Pancreas (tissue), 10 donors: Measurements from ENCODE around the gene CP. TPM values are rescaled to one million over a fixed set of nuclear protein-coding genes. Genes with fewer than 3 reads are reported as not detected.
A peak's percentile ranks its signal among the peaks of the same experiment; 100 is the strongest.

ENCODE experiments used
- ATAC-seq, 4 donors: fragments of 200-7000 bp; cut with Tn5 transposase; one replicate each; pipeline versions ENCODE4 v1.8.0 to v1.9.1; 2020; ENCODE audit warnings: mild to moderate bottlenecking in 4 of 4, moderate library complexity in 4 of 4
- DNase-seq, 6 donors: peaks; one replicate each; pipeline ENCODE4 v3.0.0-alpha.2; 2020
- FAIRE-seq: peaks from 2 replicates; lab custom pipeline; 2012; peaks lifted over from hg19 to GRCh38; lab: Jason Lieb, UNC
- H3K27ac ChIP-seq, 4 donors: fragments of 200-600 bp; sonication (generic); 1 replicate in 3 of 4; 2 replicates in 1 of 4; pipeline versions ENCODE4 v1.5.0 to v1.8.0; 2020
- H3K27me3 ChIP-seq, 4 donors: fragments of 200-600 bp; one replicate each; pipeline ENCODE4 v1.8.0; 2021
- H3K36me3 ChIP-seq, 3 donors: fragments of 200-600 bp; sonication (generic) in 1 of 3; one replicate each; pipeline versions ENCODE4 v1.5.0 to v1.8.0; 2020 to 2021
- H3K4me1 ChIP-seq, 3 donors: fragments of 200-600 bp; one replicate each; pipeline ENCODE4 v1.8.0; 2021
- H3K4me3 ChIP-seq, 4 donors: fragments of 200-600 bp; sonication (generic) in 2 of 4; one replicate each; pipeline versions ENCODE4 v1.5.0 to v1.8.0; 2020 to 2021
- H3K9me3 ChIP-seq, 4 donors: fragments of 200-600 bp; one replicate each; pipeline ENCODE4 v1.8.0; 2021
- CTCF ChIP-seq, 4 donors: fragments of 200-600 bp; sonication (generic) in 3 of 4; IDR thresholded peaks; one replicate each; pipeline versions ENCODE4 v1.5.0 to v1.8.0; 2021; ENCODE audit warnings: antibody characterized with exemption in 4 of 4
- WGBS, 2 donors: extraction: QIAGEN DNeasy Blood & Tissue Kit; methylation state at CpG; one replicate each; pipeline ENCODE4 v1.1.7; 2013; 5-methylcytosine and 5-hydroxymethylcytosine counted together
- intact Hi-C, 3 donors: fragments of 100-400 bp; cut with DNase I; formaldehyde crosslinking; loops; one replicate each; pipeline versions ENCODE4 v1.11.1 to v1.14.2; 2022
- polyA plus RNA-seq, 2 donors: library from polyadenylated mRNA; stranded (reverse); fragments of 200-250 nt; gene quantifications; one replicate each; pipeline ENCODE4 v1.2.3, GENCODE V29; 2013
- total RNA-seq, 6 donors: library from RNA; stranded (reverse); fragmentation: NEBNext Ultra II Directional in 4 of 6; extraction: Animal tissue kit (Norgen Biotek cat#: 25700) in 4 of 6; gene quantifications; one replicate each; pipeline versions ENCODE4 v1.2.1 to v1.2.4, GENCODE V29; 2021 to 2023
- donor health status: healthy with polysubstance abuse.
- donor health status: DM: no; HTN: no; CAD: no; lungs with moderate emphysema.
- donor health status: DM: no; HTN: no; CAD: no.
- donor health status: control.
- donor health status: control.
- donor health status: Bipolar disorder and iron deficiency.
- donor health status: DM: yes; HTN: yes; CAD: no.
- donor health status: DM: no; HTN: no; CAD: no.
- donor health status: DM: no; HTN: no; CAD: no.
- donor health status: DM: yes; HTN: yes; CAD: no.

CP gene
- total and polyA plus RNA-seq, 8 donors: 0.60 to 19.6 (median 2.2) TPM

DNA sequence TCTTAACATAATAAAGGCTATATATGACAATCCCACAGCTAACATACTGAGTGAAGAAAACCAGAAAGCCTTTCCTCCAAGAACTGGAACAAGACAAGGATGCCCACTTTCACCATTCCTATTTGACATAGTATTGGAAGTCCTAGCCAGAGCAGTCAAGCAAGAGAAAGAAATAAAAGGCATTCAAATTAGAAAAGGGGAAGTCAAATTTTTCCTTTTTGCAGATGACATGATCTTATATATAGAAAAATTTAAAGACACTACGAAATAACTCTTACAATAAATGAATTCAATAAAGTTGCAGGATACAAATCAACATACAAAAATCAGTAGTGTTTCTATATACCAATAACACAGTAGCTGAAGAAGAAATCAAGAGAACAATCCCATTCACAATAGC lies 42.2 kb upstream of the CP start:
- WGBS, 2 donors: 82 to 97% methylated on average over 1 of the region's 1 CpG
- intact Hi-C loops: loop anchor here in 1 of 3 donors (10.0 kb wide), 1 partner anchor 139 kb away; the partner anchor contains the start of gene HPS3
- TF ChIP-seq CTCF (IDR thresholded peaks at IDR 0.05): no peak

GRCh38 chr3:149258714-149259113 lies 37.1 kb upstream of the CP start:
- Histone ChIP-seq H3K36me3 (no peaks in the 10 kb centered on the region), H3K4me3 (no peak overlapping the region), H3K27me3 (no peaks in the 10 kb centered on the region), H3K4me1 (no peaks in the 10 kb centered on the region), H3K9me3 (no peaks in the 10 kb centered on the region), H3K27ac (no peak overlapping the region)
- TF ChIP-seq CTCF (IDR thresholded peaks at IDR 0.05): no peak
- ATAC-seq (no peak), FAIRE-seq (no peak), DNase-seq (peak in 1 of 6 donors; percentile 32)
- 90 to 96% methylated on average over 4 of the region's 4 CpGs for WGBS, 2 donors
- intact Hi-C loops: no loop called here

More for the DNA sequence above, 42.2 kb upstream of the CP start:
- H3K9me3 ChIP-seq: no peaks in the 10 kb centered on the region
- H3K36me3 ChIP-seq: no peaks in the 10 kb centered on the region
- ATAC-seq: no peak
- no peak overlapping the region for H3K4me3 ChIP-seq
- FAIRE-seq: no peak
- no peak for DNase-seq
- no peak overlapping the region for H3K27ac ChIP-seq
- no peaks in the 10 kb centered on the region for H3K27me3 ChIP-seq
- no peaks in the 10 kb centered on the region for H3K4me1 ChIP-seq

DNA sequence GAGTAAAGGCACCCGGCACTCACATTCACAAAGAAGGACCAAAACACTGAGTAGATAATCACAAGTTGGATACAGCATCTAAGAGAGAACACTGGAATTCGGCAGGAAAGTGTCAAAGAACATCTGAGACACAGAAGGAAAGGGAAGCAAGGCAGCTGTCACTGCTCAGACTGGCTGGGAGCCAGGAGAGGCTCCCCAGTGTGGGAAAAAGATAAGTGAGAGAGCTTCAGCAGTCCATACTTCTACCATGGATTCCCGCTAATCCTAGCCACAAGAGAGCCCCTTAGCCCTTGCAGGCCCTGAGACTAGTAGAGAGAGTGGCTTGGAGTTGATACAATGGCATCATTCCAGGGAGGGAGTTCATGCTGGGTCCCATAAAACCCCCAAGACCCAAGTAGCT lies 36.7 kb upstream of the CP start:
- intact Hi-C loops: no loop called here
- H3K27ac ChIP-seq: no peak overlapping the region
- no peak for TF ChIP-seq CTCF (IDR thresholded peaks at IDR 0.05)
- H3K4me1 ChIP-seq: no peaks in the 10 kb centered on the region
- H3K36me3 ChIP-seq: no peaks in the 10 kb centered on the region
- WGBS, 2 donors: 67 to 77% methylated on average over 3 of the region's 3 CpGs
- H3K27me3 ChIP-seq: no peaks in the 10 kb centered on the region
- DNase-seq: no peak
- H3K9me3 ChIP-seq: no peaks in the 10 kb centered on the region
- FAIRE-seq: no peak
- no peak overlapping the region for H3K4me3 ChIP-seq
- no peak for ATAC-seq

- Histone ChIP-seq H3K27me3 (no peaks in the 10 kb centered on the region), H3K27ac (no peak overlapping the region), H3K4me3 (no peak overlapping the region), H3K36me3 (no peaks in the 10 kb centered on the region), H3K9me3 (no peaks in the 10 kb centered on the region), H3K4me1 (peaks cover 9 to 15% (median 15%) of the 10 kb centered on the region in 3 donors)
- TF ChIP-seq CTCF (IDR thresholded peaks at IDR 0.05): no peak
- no peak for FAIRE-seq
- no peak for ATAC-seq
- intact Hi-C loops: no loop called here
- no peak for DNase-seq
- 89 to 90% methylated on average over 2 of the region's 2 CpGs for WGBS, 2 donors
Observed at GRCh38 chr3:149252272-149252671, 30.6 kb upstream of the CP start.

GRCh38 chr3:149251186-149251585 lies 29.6 kb upstream of the CP start:
- Histone ChIP-seq H3K27ac (no peak overlapping the region), H3K9me3 (no peaks in the 10 kb centered on the region), H3K4me3 (no peak overlapping the region), H3K4me1 (peaks cover 12 to 26% (median 25%) of the 10 kb centered on the region in 3 donors), H3K36me3 (no peaks in the 10 kb centered on the region), H3K27me3 (no peaks in the 10 kb centered on the region)
- DNase-seq (no peak), ATAC-seq (no peak), FAIRE-seq (no peak)
- no peak for TF ChIP-seq CTCF (IDR thresholded peaks at IDR 0.05)
- intact Hi-C loops: no loop called here
- WGBS, 2 donors: 90 to 94% methylated on average over 3 of the region's 3 CpGs
